Measurements from ENCODE around the gene PLA2G3. TPM values are rescaled to one million over a fixed set of nuclear protein-coding genes. Genes with fewer than 3 reads are reported as not detected.

Gene PLA2G3
- total RNA-seq, 3 donors from 2014 or later (not counting 1 experiment from before 2014, with no cell fraction given), result not detected

- no peaks in the 10 kb centered on the region for H3K27me3 ChIP-seq (ENCODE audit: control insufficient read depth, insufficient read depth, low read length)
- Mint-ChIP-seq H3K9me3 (no peaks in the 10 kb centered on the region), H3K4me3 (no peak overlapping the region), H3K4me1 (no peaks in the 10 kb centered on the region), H3K27me3 (ENCODE audit: low read depth in 2 of 2) (peaks cover 5 to 14% of the 10 kb centered on the region in 2 donors), H3K36me3 (no peaks in the 10 kb centered on the region), H3K27ac (no peak overlapping the region)
- H3K4me1 ChIP-seq (ENCODE audit: control insufficient read depth, insufficient read depth, low read length), result no peaks in the 10 kb centered on the region
- DNase-seq (no peak), ATAC-seq (no peak)
- no peaks in the 10 kb centered on the region for H3K9me3 ChIP-seq (ENCODE audit: control insufficient read depth, insufficient read depth, low read length)
- no peaks in the 10 kb centered on the region for H3K36me3 ChIP-seq (ENCODE audit: control insufficient read depth, insufficient read depth, low read length)
- TF ChIP-seq CTCF (IDR thresholded peaks at IDR 0.05), result peak; percentile 15
- no peak overlapping the region for H3K4me3 ChIP-seq (ENCODE audit: low read length)
- intact Hi-C loops (cut with micrococcal nuclease), result no loop called here
- no peak overlapping the region for H3K27ac ChIP-seq (ENCODE audit: low read length)
- 70% methylated on average over 1 of the region's 3 CpGs for WGBS (ENCODE audit: insufficient coverage)
These were observed 10.3 kb upstream of the PLA2G3 start for GRCh38 chr22:31150615-31151014.

GRCh38 chr22:31148953-31149627 lies 8.8 kb upstream of the PLA2G3 start:
- Histone ChIP-seq H3K27ac (ENCODE audit: low read length) (no peak overlapping the region), H3K4me1 (ENCODE audit: control insufficient read depth, insufficient read depth, low read length) (no peaks in the 10 kb centered on the region), H3K36me3 (ENCODE audit: control insufficient read depth, insufficient read depth, low read length) (no peaks in the 10 kb centered on the region), H3K27me3 (ENCODE audit: control insufficient read depth, insufficient read depth, low read length) (no peaks in the 10 kb centered on the region), H3K4me3 (ENCODE audit: low read length) (no peak overlapping the region), H3K9me3 (ENCODE audit: control insufficient read depth, insufficient read depth, low read length) (no peaks in the 10 kb centered on the region)
- Mint-ChIP-seq H3K36me3 (no peaks in the 10 kb centered on the region), H3K9me3 (no peaks in the 10 kb centered on the region), H3K27ac (no peak overlapping the region), H3K4me3 (no peak overlapping the region), H3K4me1 (no peaks in the 10 kb centered on the region), H3K27me3 (ENCODE audit: low read depth in 2 of 2) (peaks cover 5 to 14% of the 10 kb centered on the region in 2 donors)
- ATAC-seq (peak in 2 of 3 donors; percentile 47 to 59), DNase-seq (peak in 1 of 2 donors; percentile 49)
- TF ChIP-seq CTCF (IDR thresholded peaks at IDR 0.05), result no peak
- WGBS (ENCODE audit: insufficient coverage), result 20% methylated on average over 5 of the region's 5 CpGs
- intact Hi-C loops (cut with micrococcal nuclease), result no loop called here

- H3K9me3 Mint-ChIP-seq, result no peaks in the 10 kb centered on the region
- DNase-seq, result no peak
- WGBS (ENCODE audit: insufficient coverage), result 92% methylated on average over 1 of the region's 1 CpG
- no peaks in the 10 kb centered on the region for H3K4me1 Mint-ChIP-seq
- H3K36me3 Mint-ChIP-seq, result no peaks in the 10 kb centered on the region
- H3K27ac ChIP-seq (ENCODE audit: low read length), result no peak overlapping the region
- H3K27me3 Mint-ChIP-seq (ENCODE audit: low read depth in 2 of 2), result peaks cover 5 to 14% of the 10 kb centered on the region in 2 donors
- intact Hi-C loops (cut with micrococcal nuclease), result no loop called here
- no peaks in the 10 kb centered on the region for H3K27me3 ChIP-seq (ENCODE audit: control insufficient read depth, insufficient read depth, low read length)
- no peak overlapping the region for H3K4me3 Mint-ChIP-seq
- no peak for TF ChIP-seq CTCF (IDR thresholded peaks at IDR 0.05)
- no peaks in the 10 kb centered on the region for H3K36me3 ChIP-seq (ENCODE audit: control insufficient read depth, insufficient read depth, low read length)
- no peaks in the 10 kb centered on the region for H3K9me3 ChIP-seq (ENCODE audit: control insufficient read depth, insufficient read depth, low read length)
- H3K27ac Mint-ChIP-seq, result no peak overlapping the region
- no peak overlapping the region for H3K4me3 ChIP-seq (ENCODE audit: low read length)
- no peak for ATAC-seq
- no peaks in the 10 kb centered on the region for H3K4me1 ChIP-seq (ENCODE audit: control insufficient read depth, insufficient read depth, low read length)
These were observed 8.2 kb upstream of the PLA2G3 start for GRCh38 chr22:31148488-31148887.

DNA sequence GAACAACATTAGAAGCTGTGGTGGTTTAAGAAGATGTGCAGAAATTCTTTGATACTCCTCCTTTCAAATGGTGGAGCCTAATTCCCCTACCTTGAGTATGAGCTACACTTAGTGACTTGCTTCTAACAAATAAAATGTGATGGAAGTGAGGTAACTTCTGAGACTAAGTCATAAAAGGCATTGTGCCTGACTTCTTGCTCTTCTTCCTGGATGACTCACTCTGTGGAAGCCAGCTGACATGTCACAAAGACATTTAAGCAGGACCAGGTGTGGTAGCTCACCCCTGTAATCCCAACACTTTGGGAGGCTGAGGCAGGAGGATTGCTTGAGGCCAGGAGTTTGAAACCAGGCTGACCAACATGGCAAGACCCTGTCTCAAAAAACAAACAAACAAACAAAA lies 3.9 kb upstream of the PLA2G3 start:
- Histone ChIP-seq H3K4me3 (ENCODE audit: low read length) (no peak overlapping the region), H3K27ac (ENCODE audit: low read length) (no peak overlapping the region), H3K4me1 (ENCODE audit: control insufficient read depth, insufficient read depth, low read length) (no peaks in the 10 kb centered on the region), H3K27me3 (ENCODE audit: control insufficient read depth, insufficient read depth, low read length) (no peaks in the 10 kb centered on the region), H3K9me3 (ENCODE audit: control insufficient read depth, insufficient read depth, low read length) (no peaks in the 10 kb centered on the region), H3K36me3 (ENCODE audit: control insufficient read depth, insufficient read depth, low read length) (no peaks in the 10 kb centered on the region)
- Mint-ChIP-seq H3K4me3 (no peak overlapping the region), H3K27me3 (ENCODE audit: low read depth in 2 of 2) (peaks cover 2 to 14% of the 10 kb centered on the region in 2 donors), H3K4me1 (no peaks in the 10 kb centered on the region), H3K9me3 (no peaks in the 10 kb centered on the region), H3K27ac (no peak overlapping the region), H3K36me3 (no peaks in the 10 kb centered on the region)
- ATAC-seq (no peak), DNase-seq (no peak)
- intact Hi-C loops (cut with micrococcal nuclease), result no loop called here
- no peak for TF ChIP-seq CTCF (IDR thresholded peaks at IDR 0.05)

All from natural killer cell (primary cell).